Stimulated activated memory B cell treated with anti-CD40 and anti-IgM and Interleukin-4, amounts not matched to agents 10 μg/mL and 1 μg/mL and 100 μg/mL, for 72 hours (primary cell): ENCODE data around the gene SIGLEC14.
"Not testable (repeated sequence)": the region's sequence is repeated elsewhere in the genome, so short reads cannot be mapped to it uniquely, and the experiment has no call there.

Source experiments
- ATAC-seq: fragments of 150-1000 bp; cut with Tn5 transposase; 2 replicates; pipeline ENCODE4 v1.10.0; 2021
- H3K27ac Mint-ChIP-seq: one replicate; pipeline ENCODE4 v1.8.0; 2022; ENCODE audit warnings: mild to moderate bottlenecking, mixed read lengths
- H3K27me3 Mint-ChIP-seq: one replicate; pipeline ENCODE4 v1.8.0; 2022; ENCODE audit warnings: mixed read lengths
- H3K36me3 Mint-ChIP-seq: one replicate; pipeline ENCODE4 v1.8.0; 2022; ENCODE audit warnings: mixed read lengths
- H3K4me1 Mint-ChIP-seq: one replicate; pipeline ENCODE4 v1.8.0; 2022; ENCODE audit warnings: mixed read lengths
- H3K4me3 Mint-ChIP-seq: one replicate; pipeline ENCODE4 v1.8.0; 2022; ENCODE audit warnings: mild to moderate bottlenecking, moderate library complexity, mixed read lengths
- H3K9me3 Mint-ChIP-seq: one replicate; pipeline ENCODE4 v1.8.0; 2022; ENCODE audit warnings: mixed read lengths

SIGLEC14 gene

DNA sequence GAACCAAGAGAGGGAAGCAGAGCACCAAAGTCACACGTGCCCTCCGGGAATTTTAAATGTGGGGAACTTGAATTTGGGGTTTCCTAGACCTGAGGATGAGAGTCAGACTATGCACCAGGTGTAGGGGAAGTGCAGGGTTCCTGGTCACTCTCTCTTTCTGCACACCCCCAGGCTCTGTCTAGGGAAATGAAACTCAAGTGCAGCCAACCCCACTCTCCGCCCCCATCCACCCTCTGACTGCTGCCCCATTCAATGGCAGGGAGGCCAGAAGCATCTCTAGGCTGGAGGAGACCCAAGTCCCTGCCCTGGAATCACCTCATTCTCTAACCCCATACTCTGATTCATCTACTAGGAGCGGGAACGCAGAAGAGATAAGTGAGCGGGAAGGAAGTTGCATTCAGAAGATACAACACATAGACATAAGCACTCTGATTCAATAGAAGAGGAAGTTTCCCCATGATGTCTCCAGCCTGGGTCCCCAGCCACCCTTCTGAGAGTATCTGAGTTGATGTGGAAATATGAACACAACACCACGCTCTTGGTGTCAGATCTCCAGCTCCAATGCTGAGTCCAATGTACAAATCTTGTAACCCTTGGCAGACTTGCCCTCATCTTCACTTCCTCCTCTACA, 4.7 kb upstream of the SIGLEC14 start:
- peaks cover 4% of the 10 kb centered on the region for H3K9me3 Mint-ChIP-seq
- H3K27me3 Mint-ChIP-seq, result no peaks in the 10 kb centered on the region
- peak; percentile 97 for ATAC-seq

DNA sequence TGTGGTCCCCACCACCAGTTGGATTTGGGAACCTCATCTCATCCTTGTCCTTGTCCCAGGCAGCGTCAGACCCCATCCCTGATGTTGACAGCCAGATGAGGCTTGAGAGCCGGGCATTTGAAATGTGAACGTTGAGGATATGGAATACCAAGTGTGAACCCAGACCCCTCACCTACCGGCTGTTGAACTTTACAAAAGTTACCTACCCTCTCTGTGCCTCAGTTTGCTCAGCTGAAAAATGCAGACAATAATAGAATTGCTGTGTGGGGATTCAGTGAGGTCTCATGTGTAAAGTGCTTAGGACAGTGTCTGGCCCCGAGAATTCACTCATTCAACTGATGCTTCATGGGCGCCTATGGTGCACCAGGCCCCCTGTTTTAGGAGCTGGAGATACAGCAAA, 693 bp upstream of the SIGLEC14 start:
- Mint-ChIP-seq H3K4me1 (peaks cover 58% of the 10 kb centered on the region), H3K27ac (peak overlapping the region; percentile 88)

More for the DNA sequence above, 4.7 kb upstream of the SIGLEC14 start:
- Mint-ChIP-seq H3K4me1 (peaks cover 57% of the 10 kb centered on the region), H3K36me3 (peaks cover 5% of the 10 kb centered on the region), H3K4me3 (peak overlapping the region; percentile 37), H3K27ac (peak overlapping the region; percentile 3)

DNA sequence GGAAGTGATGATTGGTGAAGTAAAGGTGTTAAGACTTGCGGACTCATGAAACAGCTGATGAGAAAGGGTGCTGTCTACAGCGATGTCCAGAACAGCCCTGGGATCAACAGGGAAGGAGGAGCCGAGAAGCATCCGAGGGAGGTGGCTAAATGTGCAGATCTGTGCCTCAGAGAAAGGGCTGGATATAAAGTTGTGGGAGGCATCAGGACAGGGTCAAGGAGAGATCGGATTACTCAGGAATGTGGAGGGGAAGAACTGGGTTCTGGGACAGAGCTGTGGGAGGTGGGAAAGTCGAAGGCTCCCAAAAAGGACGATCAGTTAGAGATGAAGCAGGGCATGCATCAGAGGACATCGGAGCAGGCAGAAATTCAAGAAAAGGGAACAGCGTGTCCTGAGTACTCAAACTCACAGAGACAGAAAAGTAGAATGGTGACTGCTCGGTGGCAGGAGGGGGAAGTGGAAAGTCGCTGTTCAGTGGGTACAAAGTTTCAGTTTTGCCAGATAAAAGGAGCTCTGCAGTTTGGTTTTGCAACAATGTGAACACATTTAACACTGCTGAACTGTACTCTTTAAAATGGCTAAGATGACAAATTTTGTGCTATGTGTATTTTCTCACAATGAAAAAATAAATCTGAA, 1.9 kb downstream of the SIGLEC14 start:
- H3K4me1 Mint-ChIP-seq, result peaks cover 47% of the 10 kb centered on the region
- no peaks in the 10 kb centered on the region for H3K9me3 Mint-ChIP-seq
- peak overlapping the region; percentile 77 for H3K27ac Mint-ChIP-seq
- H3K27me3 Mint-ChIP-seq, result no peaks in the 10 kb centered on the region
- H3K36me3 Mint-ChIP-seq, result peaks cover 20% of the 10 kb centered on the region
- peak; percentile 70 for ATAC-seq
- peak overlapping the region; percentile 82 for H3K4me3 Mint-ChIP-seq

More for the DNA sequence above, 693 bp upstream of the SIGLEC14 start:
- H3K9me3 Mint-ChIP-seq, result no peaks in the 10 kb centered on the region
- no peak for ATAC-seq
- H3K36me3 Mint-ChIP-seq, result peaks cover 14% of the 10 kb centered on the region
- peak overlapping the region; percentile 80 for H3K4me3 Mint-ChIP-seq
- no peaks in the 10 kb centered on the region for H3K27me3 Mint-ChIP-seq

DNA sequence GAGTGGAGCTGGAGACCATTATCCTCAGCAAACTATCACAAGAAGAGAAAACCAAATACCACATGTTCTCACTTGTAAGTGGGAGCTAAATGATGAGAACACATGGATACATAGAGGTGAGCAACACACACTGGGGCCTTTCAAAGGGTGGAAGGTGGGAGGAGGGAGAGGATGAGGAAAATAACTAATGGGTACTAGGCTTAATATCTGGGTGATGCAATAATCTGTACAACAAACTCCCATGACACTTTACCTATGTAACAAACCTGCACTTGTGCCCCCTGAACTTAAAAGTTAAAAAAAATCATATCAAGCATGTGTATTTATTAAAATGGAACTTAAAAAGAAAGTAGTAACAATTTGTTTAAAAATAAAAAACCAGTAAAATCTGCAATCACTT, 5.0 kb downstream of the SIGLEC14 start:
- no peaks in the 10 kb centered on the region for H3K9me3 Mint-ChIP-seq
- H3K27ac Mint-ChIP-seq, result no peak overlapping the region
- peaks cover 20% of the 10 kb centered on the region for H3K36me3 Mint-ChIP-seq
- peak overlapping the region; percentile 38 for H3K4me3 Mint-ChIP-seq
- no peaks in the 10 kb centered on the region for H3K27me3 Mint-ChIP-seq
- no peak for ATAC-seq
- H3K4me1 Mint-ChIP-seq, result peaks cover 41% of the 10 kb centered on the region

DNA sequence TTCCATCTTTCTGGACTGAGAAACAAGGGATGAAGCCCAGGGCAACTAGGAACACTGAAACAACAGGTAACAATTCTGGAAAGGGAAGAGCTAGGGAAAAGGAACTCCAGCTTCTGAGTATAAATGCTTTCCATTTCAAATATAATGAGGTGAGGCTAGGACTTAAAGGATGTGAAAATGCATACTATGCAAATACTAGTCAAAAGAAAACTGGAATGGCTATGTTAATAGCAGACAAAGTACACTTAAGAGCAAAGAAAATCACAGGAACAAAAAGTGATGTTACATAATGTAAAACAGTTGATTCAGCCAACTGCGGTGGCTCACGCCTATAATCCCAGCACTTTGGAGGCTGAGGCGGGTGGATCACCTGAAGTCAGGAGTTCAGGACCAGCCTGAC, 6.2 kb downstream of the SIGLEC14 start:
- H3K27ac Mint-ChIP-seq, result no peak overlapping the region
- no peaks in the 10 kb centered on the region for H3K9me3 Mint-ChIP-seq
- peaks cover 20% of the 10 kb centered on the region for H3K36me3 Mint-ChIP-seq
- no peak overlapping the region for H3K4me3 Mint-ChIP-seq
- H3K4me1 Mint-ChIP-seq, result peaks cover 40% of the 10 kb centered on the region
- ATAC-seq, result no peak
- no peaks in the 10 kb centered on the region for H3K27me3 Mint-ChIP-seq

DNA sequence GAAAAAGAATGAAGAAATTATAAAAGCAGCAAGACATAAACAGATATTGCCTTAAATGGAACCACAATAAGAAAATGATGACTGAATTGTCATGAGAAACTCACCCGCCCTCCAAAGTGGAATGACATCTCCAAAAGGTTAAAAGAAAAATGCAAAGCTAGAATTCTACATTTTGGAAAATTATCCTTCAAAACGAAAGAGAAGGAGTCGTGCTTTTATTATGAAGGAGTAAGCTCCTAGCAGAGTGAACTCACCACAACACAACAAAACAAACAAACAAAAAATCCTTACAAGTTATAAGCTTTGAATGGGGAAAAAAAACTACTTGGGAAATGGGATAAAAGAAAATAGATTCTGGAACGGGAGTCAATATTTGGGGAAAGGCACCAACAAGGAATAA, 6.7 kb downstream of the SIGLEC14 start:
- Mint-ChIP-seq H3K36me3 (peaks cover 18% of the 10 kb centered on the region), H3K9me3 (no peaks in the 10 kb centered on the region), H3K4me1 (peaks cover 35% of the 10 kb centered on the region), H3K4me3 (no peak overlapping the region), H3K27ac (no peak overlapping the region), H3K27me3 (no peaks in the 10 kb centered on the region)
- ATAC-seq, result no peak

DNA sequence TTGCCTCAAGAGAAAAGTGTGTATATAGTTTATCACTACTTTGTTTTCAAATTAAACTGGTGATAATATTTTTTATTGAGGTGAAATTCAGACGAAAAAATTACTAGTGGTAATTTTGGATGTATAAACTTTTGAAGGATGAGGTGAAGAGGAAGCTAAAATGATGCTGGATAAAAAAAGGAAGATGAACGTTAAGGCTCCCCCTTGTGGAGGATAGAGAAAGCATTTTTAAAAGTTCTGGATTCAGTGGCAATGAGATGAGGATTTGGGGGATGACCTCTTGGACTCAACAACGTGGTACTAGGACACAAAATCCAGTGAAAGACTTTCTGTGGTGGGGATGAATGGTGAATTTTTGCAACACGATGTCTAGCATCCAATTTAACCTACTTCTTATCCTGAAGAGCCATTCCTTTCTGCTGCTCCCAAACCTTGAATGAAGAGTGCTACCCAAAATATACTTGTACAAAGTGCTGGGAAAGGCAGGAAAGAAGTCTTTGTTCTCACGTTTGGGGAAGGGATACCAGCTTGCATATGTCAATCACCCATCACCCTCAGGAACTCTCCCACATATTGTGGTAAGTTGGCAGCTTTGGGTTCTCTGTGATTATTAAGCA, 9.2 kb downstream of the SIGLEC14 start:
- Mint-ChIP-seq H3K27me3 (no peaks in the 10 kb centered on the region), H3K27ac (no peak overlapping the region), H3K4me1 (peaks cover 22% of the 10 kb centered on the region), H3K9me3 (no peaks in the 10 kb centered on the region), H3K36me3 (peaks cover 5% of the 10 kb centered on the region), H3K4me3 (no peak overlapping the region)
- ATAC-seq, result no peak

DNA sequence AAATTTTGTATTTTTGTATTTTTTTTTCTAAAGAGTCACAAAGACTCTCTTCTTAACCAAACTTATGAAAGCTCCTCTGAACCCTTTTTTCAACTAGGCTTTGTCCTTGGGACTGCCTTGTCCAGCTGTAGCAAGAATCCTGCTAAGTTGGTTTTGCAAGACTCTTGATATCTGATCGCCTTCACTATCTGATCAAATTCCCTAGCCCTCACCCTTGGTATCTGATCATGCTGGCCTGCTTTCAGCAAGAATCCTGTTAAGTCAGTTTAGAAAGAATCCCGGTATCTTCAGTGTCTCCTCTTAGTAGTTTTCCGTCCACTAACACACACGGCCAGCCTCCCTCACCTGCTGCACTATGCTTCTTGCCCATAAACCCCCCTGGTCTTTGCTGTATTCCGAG, 14.5 kb downstream of the SIGLEC14 start:
- H3K27ac Mint-ChIP-seq, result no peak overlapping the region
- peaks cover 33% of the 10 kb centered on the region for H3K4me1 Mint-ChIP-seq
- H3K9me3 Mint-ChIP-seq, result no peaks in the 10 kb centered on the region
- H3K4me3 Mint-ChIP-seq, result no peak overlapping the region
- H3K27me3 Mint-ChIP-seq, result no peaks in the 10 kb centered on the region
- peaks cover 17% of the 10 kb centered on the region for H3K36me3 Mint-ChIP-seq
- no peak for ATAC-seq

DNA sequence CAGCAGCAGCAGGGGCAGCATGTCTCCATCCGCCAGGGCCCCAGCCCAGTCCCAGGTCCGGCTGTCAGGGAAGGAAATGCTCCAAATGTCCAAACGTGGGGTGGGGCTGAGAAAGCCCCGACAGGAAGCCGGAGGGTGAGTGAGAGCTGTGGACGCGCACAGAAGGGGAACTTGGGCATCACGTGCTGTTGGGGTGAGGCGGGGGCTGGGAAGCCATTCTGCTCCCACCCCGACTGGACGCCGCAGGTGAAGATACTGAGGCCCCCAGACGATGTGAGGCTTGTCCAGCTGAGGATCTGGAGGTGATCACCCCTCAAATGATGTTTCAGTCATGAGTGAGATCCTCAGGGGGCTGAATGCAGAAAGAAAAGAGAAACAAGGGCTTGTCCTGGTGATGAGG, 16.3 kb downstream of the SIGLEC14 start, which contains the start of gene SIGLEC5:
TSS of gene SIGLEC5 (minus strand) at position 87 of the 400 bp plus-strand sequence. CDS start at position 21, 66 bp downstream.
- H3K9me3 Mint-ChIP-seq, H3K27me3 Mint-ChIP-seq: not testable (repeated sequence)
- Mint-ChIP-seq H3K27ac (peak within 1 kb of the TSS; percentile 94), H3K4me1 (peaks cover 46% of the 10 kb centered on the region), H3K36me3 (peaks cover 33% of the 10 kb centered on the region), H3K4me3 (peak within 1 kb of the TSS; percentile 89)
- ATAC-seq, result peak; percentile 81

DNA sequence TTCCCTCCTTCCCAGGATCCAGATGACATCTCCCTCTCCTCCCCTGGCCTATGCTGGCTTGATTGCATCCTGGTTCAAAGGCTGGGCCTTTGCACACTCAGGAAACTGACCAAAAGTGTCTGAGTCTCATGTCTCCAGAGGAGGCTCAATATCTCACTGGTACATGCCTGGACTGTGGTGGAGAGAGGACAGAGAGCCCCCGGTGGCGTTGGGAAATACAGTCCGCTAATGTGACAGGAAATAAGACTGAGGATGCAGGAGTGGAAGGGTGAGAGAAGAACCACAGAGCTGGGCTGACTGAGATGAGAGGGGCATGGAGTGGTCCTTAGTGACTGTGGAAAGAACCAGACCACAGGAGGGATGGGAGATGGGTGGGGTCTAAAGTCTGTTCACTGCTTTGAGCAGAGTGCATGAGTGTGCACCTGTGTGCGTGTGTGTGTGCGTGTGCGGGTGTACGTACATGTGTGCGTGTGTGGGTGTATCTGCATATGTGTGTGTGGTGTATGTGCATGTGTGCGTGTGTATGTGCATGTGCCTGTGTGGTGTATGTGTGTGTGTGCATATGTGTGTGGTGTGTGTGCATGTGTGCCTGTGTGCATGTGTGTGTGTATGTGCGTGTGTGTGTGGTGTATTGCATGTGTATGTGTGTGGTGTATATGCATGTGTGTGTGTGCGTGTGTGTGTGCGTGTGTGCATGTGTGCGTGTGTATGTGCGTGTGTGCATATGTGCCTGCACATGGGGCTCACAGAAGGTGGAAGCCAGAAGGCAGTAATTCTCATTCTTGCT, 18.3 kb downstream of the SIGLEC14 start:
- peaks cover 59% of the 10 kb centered on the region for H3K4me1 Mint-ChIP-seq
- H3K36me3 Mint-ChIP-seq, result peaks cover 51% of the 10 kb centered on the region
- H3K27me3 Mint-ChIP-seq, result no peaks in the 10 kb centered on the region
- peak overlapping the region; percentile 82 for H3K4me3 Mint-ChIP-seq
- H3K9me3 Mint-ChIP-seq, result no peaks in the 10 kb centered on the region
- ATAC-seq, result no peak
- H3K27ac Mint-ChIP-seq, result peak overlapping the region; percentile 94

DNA sequence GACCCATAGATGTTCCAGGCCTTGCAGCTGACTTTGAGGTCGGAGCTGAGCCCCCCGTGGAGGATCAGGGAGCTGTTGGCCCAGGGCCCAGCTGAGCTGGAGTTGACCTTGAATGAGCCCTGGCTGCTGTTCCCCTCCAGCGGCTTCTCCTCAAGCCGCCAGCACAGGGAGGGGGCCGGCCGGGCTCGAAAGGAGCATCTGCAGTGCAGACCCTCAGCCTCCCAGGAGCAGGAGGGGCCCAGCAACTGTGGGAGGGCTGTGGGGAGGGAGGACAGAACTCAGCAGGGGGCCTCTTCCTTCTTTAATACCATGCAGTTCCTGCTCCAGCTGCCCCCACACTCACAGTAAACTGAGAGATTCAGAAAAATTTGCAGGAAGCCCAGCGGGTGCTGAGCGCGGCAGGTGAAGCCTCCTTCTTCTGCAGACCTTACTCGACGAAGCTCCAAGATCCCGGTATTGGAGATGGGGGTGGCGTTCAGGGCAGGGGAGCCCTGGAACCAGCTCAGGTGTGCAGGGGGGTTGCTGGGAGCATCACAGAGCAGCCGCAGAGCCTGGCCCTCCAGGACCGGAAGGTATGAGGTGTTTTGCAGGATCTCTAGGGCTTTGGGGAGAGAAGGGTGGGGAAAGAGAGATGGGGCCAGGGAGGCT, 19.0 kb downstream of the SIGLEC14 start:
- peak overlapping the region; percentile 65 for H3K4me3 Mint-ChIP-seq
- peaks cover 59% of the 10 kb centered on the region for H3K4me1 Mint-ChIP-seq
- H3K27me3 Mint-ChIP-seq, result no peaks in the 10 kb centered on the region
- no peaks in the 10 kb centered on the region for H3K9me3 Mint-ChIP-seq
- H3K27ac Mint-ChIP-seq, result peak overlapping the region; percentile 94
- no peak for ATAC-seq
- H3K36me3 Mint-ChIP-seq, result peaks cover 59% of the 10 kb centered on the region

DNA sequence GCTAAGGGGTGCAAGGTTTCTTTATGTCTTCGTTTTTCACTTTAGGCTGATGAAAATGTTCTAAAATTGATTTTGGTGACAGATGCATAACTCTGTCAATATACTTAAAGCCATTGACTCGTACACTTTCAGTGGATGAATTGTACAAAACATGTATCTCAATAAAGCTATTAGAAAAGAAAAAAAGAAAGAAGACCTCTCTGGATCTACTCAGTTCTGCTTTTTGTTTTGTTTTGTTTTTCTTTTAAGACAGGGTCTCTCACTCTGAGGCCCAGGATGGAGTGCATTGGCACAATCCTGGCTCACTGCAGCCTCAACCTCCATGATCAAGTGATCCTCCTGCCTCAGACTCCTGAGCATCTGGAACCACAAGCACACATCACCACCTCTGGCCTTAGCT, 19.9 kb downstream of the SIGLEC14 start:
- Mint-ChIP-seq H3K9me3 (no peaks in the 10 kb centered on the region), H3K4me1 (peaks cover 66% of the 10 kb centered on the region), H3K27me3 (no peaks in the 10 kb centered on the region), H3K4me3 (peak overlapping the region; percentile 65), H3K27ac (peak overlapping the region; percentile 94), H3K36me3 (peaks cover 66% of the 10 kb centered on the region)
- ATAC-seq, result no peak

DNA sequence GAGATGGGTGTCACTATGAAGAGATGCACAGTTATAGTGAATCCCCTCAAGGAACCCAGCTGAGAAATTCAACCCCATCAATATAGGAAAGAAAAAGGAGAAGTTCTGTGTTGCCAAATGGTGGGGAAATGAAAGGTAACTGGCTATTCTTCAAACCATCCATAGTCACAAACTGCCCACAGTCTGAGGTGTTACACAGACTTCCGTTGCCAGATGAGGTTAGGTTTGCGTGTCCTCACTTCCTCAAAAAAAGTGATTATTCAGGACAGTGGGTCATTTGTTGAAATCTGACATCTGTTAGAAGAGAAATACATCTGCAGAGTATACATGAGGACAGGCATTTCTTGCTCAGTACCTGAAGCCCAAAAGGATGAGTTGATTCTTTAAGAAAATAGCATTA, 25.4 kb downstream of the SIGLEC14 start:
- Mint-ChIP-seq H3K36me3 (peaks cover 68% of the 10 kb centered on the region), H3K9me3 (no peaks in the 10 kb centered on the region), H3K27me3 (no peaks in the 10 kb centered on the region), H3K4me1 (peaks cover 69% of the 10 kb centered on the region), H3K27ac (peak overlapping the region; percentile 31), H3K4me3 (no peak overlapping the region)
- peak; percentile 99 for ATAC-seq

DNA sequence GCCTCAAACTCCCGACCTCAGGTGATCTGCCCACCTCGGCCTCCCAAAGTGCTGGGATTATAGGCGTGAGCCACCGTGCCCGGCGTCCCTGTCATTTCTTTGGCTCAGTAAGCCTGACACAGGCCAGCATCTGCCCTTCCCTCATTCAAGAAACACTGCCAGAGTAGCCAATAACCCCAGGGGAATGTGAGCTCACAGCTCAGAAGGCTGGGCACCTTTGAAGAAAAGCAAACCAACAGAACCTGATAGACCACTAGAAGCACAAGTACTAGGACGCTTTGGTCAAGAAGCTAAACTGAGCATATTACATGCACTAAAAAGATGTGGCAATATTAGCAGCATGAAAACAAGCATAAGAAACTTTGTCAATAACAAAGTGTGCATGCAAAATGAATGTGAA, 30.6 kb downstream of the SIGLEC14 start:
- Mint-ChIP-seq H3K9me3 (peaks cover 6% of the 10 kb centered on the region), H3K4me3 (no peak overlapping the region), H3K27me3 (no peaks in the 10 kb centered on the region), H3K27ac (peak overlapping the region; percentile 18), H3K4me1 (peaks cover 83% of the 10 kb centered on the region), H3K36me3 (peaks cover 78% of the 10 kb centered on the region)
- no peak for ATAC-seq

DNA sequence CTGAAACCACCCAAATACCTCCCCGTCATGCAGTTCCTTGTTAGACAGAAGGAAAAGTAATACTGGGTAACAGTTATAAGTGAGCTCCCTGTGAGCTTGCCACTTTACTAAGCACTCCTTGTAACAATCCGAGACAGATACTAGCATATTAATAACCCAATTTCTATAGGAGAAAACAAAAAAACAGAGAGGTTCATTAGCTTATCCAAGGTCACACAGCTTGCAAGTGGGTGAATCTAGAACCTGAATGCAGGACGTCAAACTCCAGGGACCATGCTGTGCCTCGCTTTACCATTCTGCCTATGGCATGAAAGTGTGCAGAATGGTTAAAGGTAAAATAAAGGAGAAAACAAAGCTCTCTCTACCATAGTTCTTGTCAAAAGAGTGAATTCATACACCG, 31.8 kb downstream of the SIGLEC14 start:
- Mint-ChIP-seq H3K36me3 (peaks cover 82% of the 10 kb centered on the region), H3K4me3 (no peak overlapping the region), H3K4me1 (peaks cover 83% of the 10 kb centered on the region), H3K9me3 (peaks cover 6% of the 10 kb centered on the region), H3K27ac (no peak overlapping the region), H3K27me3 (no peaks in the 10 kb centered on the region)
- ATAC-seq, result no peak
